Left lung (tissue), 10 donors: ENCODE results near the gene ZDBF2. TPM values are rescaled to one million over a fixed set of nuclear protein-coding genes. Genes with fewer than 3 reads are reported as not detected.
A peak's percentile ranks its signal among the peaks of the same experiment; 100 is the strongest.

Source experiments
- ATAC-seq: fragments of 200-7000 bp; cut with Tn5 transposase; one replicate; pipeline ENCODE4 v1.9.1; 2020; ENCODE audit warnings: moderate library complexity
- DNase-seq, 4 donors: peaks; one replicate each; pipeline ENCODE4 v3.0.0-alpha.2; 2013 to 2020
- H3K27ac ChIP-seq, 2 donors: fragments of 200-600 bp; sonication (generic) in 1 of 2; one replicate each; pipeline versions ENCODE4 v1.5.0 to v1.8.0; 2020 to 2021
- H3K27me3 ChIP-seq, 2 donors: fragments of 200-600 bp; sonication (generic) in 1 of 2; one replicate each; pipeline versions ENCODE4 v1.5.0 to v1.8.0; 2020 to 2021
- H3K36me3 ChIP-seq, 2 donors: fragments of 200-600 bp; sonication (generic) in 1 of 2; one replicate each; pipeline versions ENCODE4 v1.5.0 to v1.8.0; 2020 to 2021
- H3K4me1 ChIP-seq, 2 donors: fragments of 200-600 bp; one replicate each; pipeline ENCODE4 v1.8.0; 2021
- H3K4me3 ChIP-seq, 2 donors: fragments of 200-600 bp; sonication (generic) in 1 of 2; one replicate each; pipeline versions ENCODE4 v1.5.0 to v1.8.0; 2020 to 2021; ENCODE audit warnings: mild to moderate bottlenecking in 1 of 2
- H3K9me3 ChIP-seq, 2 donors: fragments of 200-600 bp; sonication (generic) in 1 of 2; one replicate each; pipeline versions ENCODE4 v1.5.0 to v1.8.0; 2020 to 2021
- intact Hi-C, 2 donors: fragments of 100-400 bp; cut with DNase I; formaldehyde crosslinking; loops; one replicate each; pipeline versions ENCODE4 v1.11.2 to v1.14.2; 2022
- polyA plus RNA-seq, 6 donors: library from polyadenylated mRNA; unstranded; fragments of 120-200 nt; gene quantifications; one replicate each; pipeline ENCODE4 v1.2.1, GENCODE V29; 2013; ENCODE audit not compliant: insufficient read length in 6 of 6
- total RNA-seq, 2 donors: library from RNA; stranded (reverse); fragmentation: NEBNext Ultra II Directional; extraction: Animal tissue kit (Norgen Biotek cat#: 25700); gene quantifications; one replicate each; pipeline ENCODE4 v1.2.1, GENCODE V29; 2021
- TF ChIP-seq, protein P1 (sequence below), 2 donors: fragments of 200-600 bp; sonication (generic) in 1 of 2; IDR thresholded peaks; one replicate each; pipeline versions ENCODE4 v1.5.0 to v1.8.0; 2021; ENCODE audit warnings: antibody characterized with exemption in 2 of 2
- donor health status: DM: no; HTN: yes; CAD: no.
- donor health status: DM: no; HTN: no; CAD: no.

Gene ZDBF2
- total and polyA plus RNA-seq, 8 donors, result 5.3 to 8.8 (median 6.8) TPM

GRCh38 chr2:206343144-206343543, 68.7 kb downstream of the ZDBF2 start:
- DNase-seq, result no peak
- no peaks in the 10 kb centered on the region for H3K9me3 ChIP-seq
- no peaks in the 10 kb centered on the region for H3K4me1 ChIP-seq
- intact Hi-C loops, result no loop called here
- H3K4me3 ChIP-seq, result no peak overlapping the region
- H3K36me3 ChIP-seq, result no peaks in the 10 kb centered on the region
- TF ChIP-seq, protein P1, sequence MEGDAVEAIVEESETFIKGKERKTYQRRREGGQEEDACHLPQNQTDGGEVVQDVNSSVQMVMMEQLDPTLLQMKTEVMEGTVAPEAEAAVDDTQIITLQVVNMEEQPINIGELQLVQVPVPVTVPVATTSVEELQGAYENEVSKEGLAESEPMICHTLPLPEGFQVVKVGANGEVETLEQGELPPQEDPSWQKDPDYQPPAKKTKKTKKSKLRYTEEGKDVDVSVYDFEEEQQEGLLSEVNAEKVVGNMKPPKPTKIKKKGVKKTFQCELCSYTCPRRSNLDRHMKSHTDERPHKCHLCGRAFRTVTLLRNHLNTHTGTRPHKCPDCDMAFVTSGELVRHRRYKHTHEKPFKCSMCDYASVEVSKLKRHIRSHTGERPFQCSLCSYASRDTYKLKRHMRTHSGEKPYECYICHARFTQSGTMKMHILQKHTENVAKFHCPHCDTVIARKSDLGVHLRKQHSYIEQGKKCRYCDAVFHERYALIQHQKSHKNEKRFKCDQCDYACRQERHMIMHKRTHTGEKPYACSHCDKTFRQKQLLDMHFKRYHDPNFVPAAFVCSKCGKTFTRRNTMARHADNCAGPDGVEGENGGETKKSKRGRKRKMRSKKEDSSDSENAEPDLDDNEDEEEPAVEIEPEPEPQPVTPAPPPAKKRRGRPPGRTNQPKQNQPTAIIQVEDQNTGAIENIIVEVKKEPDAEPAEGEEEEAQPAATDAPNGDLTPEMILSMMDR (IDR thresholded peaks at IDR 0.05), result no peak
- H3K27me3 ChIP-seq, result no peaks in the 10 kb centered on the region
- ATAC-seq, result no peak
- no peak overlapping the region for H3K27ac ChIP-seq

GRCh38 chr2:206343816-206344215, 69.4 kb downstream of the ZDBF2 start:
- no peaks in the 10 kb centered on the region for H3K36me3 ChIP-seq
- no peaks in the 10 kb centered on the region for H3K4me1 ChIP-seq
- TF ChIP-seq, protein P1 (IDR thresholded peaks at IDR 0.05), result no peak
- no peak overlapping the region for H3K27ac ChIP-seq
- H3K27me3 ChIP-seq, result no peaks in the 10 kb centered on the region
- DNase-seq (no peak), ATAC-seq (peak; percentile 18)
- H3K4me3 ChIP-seq, result no peak overlapping the region
- H3K9me3 ChIP-seq, result no peaks in the 10 kb centered on the region
- intact Hi-C loops, result no loop called here

DNA sequence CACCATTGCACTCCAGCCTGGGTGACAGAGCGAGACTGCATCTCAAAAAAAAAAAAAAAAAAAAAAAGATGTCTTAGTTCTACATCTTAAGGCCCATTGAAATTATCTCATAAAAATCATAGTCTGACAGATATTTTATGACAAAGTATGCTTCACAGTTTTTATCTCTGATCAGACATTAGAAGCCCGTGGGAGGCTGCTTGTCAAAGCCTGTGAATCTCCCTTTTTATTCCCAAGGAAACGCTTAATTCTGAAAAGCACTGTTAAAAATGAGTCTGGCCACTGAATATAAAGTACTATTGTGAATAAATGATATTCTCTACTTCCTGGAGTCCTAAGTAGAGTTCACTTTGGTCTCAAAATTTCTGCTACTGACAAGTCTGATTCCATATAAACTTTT, 71.1 kb downstream of the ZDBF2 start:
- intact Hi-C loops, result no loop called here
- H3K4me1 ChIP-seq, result no peaks in the 10 kb centered on the region
- DNase-seq (no peak), ATAC-seq (no peak)
- no peak overlapping the region for H3K27ac ChIP-seq
- H3K27me3 ChIP-seq, result no peaks in the 10 kb centered on the region
- H3K36me3 ChIP-seq, result no peaks in the 10 kb centered on the region
- TF ChIP-seq, protein P1 (IDR thresholded peaks at IDR 0.05), result no peak
- H3K4me3 ChIP-seq, result no peak overlapping the region
- H3K9me3 ChIP-seq, result no peaks in the 10 kb centered on the region

DNA sequence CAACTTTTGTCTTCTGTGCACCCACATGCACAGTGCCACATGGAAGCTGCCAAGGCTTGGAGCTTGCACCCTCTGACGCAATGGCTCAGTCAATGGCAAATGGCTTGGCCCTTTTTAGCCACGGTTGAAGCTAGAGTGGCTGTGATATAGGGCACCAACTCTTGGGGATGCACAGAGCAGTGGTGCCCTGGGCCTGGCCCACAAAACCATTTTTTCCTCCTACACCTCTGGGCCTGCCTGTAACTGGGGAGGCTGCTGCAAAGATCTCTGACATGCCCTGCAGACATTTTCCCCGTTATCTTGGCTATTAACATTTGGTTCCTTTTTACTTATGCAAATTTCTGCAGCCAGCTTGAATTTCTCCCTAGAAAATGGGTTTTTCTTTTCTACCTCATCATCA, 74.9 kb downstream of the ZDBF2 start:
- Histone ChIP-seq H3K36me3 (no peaks in the 10 kb centered on the region), H3K27ac (no peak overlapping the region), H3K4me3 (no peak overlapping the region), H3K27me3 (no peaks in the 10 kb centered on the region), H3K9me3 (no peaks in the 10 kb centered on the region), H3K4me1 (no peaks in the 10 kb centered on the region)
- intact Hi-C loops, result no loop called here
- ATAC-seq (no peak), DNase-seq (no peak)
- TF ChIP-seq, protein P1 (IDR thresholded peaks at IDR 0.05), result no peak

GRCh38 chr2:206352571-206352970, 78.1 kb downstream of the ZDBF2 start:
- Histone ChIP-seq H3K9me3 (no peaks in the 10 kb centered on the region), H3K4me1 (no peaks in the 10 kb centered on the region), H3K27ac (no peak overlapping the region), H3K27me3 (no peaks in the 10 kb centered on the region), H3K36me3 (no peaks in the 10 kb centered on the region), H3K4me3 (no peak overlapping the region)
- DNase-seq (no peak), ATAC-seq (no peak)
- intact Hi-C loops, result no loop called here
- TF ChIP-seq, protein P1 (IDR thresholded peaks at IDR 0.05), result no peak
